ENCODE measurements around the gene GRIK2. TPM values are rescaled to one million over a fixed set of nuclear protein-coding genes. Genes with fewer than 3 reads are reported as not detected.
"Not testable (repeated sequence)": the region's sequence is repeated elsewhere in the genome, so short reads cannot be mapped to it uniquely, and the experiment has no call there.

The GRIK2 gene
- total RNA-seq, 2 donors from 2014 or later: not detected

- Mint-ChIP-seq H3K36me3 (ENCODE audit: insufficient read depth in 2 of 2) (no peaks in the 10 kb centered on the region), H3K27me3 (ENCODE audit: low read depth) (no peaks in the 10 kb centered on the region), H3K9me3 (peaks cover 3 to 4% of the 10 kb centered on the region in 2 donors), H3K4me3 (no peak overlapping the region), H3K27ac (no peak overlapping the region), H3K4me1 (ENCODE audit: low read depth) (no peaks in the 10 kb centered on the region)
- ATAC-seq (replicated peaks in 1 of 2): no peak
- no peak for DNase-seq
Observed at GRCh38 chr6:102051001-102051400, 657.5 kb downstream of the GRIK2 start.

GRCh38 chr6:102051720-102052119, 658.2 kb downstream of the GRIK2 start:
- H3K9me3 Mint-ChIP-seq: peaks cover 3 to 4% of the 10 kb centered on the region in 2 donors
- H3K4me1 Mint-ChIP-seq (ENCODE audit: low read depth): no peaks in the 10 kb centered on the region
- no peak for ATAC-seq (replicated peaks in 1 of 2)
- H3K36me3 Mint-ChIP-seq (ENCODE audit: insufficient read depth in 2 of 2): no peaks in the 10 kb centered on the region
- H3K4me3 Mint-ChIP-seq: no peak overlapping the region
- DNase-seq: no peak
- H3K27me3 Mint-ChIP-seq (ENCODE audit: low read depth): no peaks in the 10 kb centered on the region
- no peak overlapping the region for H3K27ac Mint-ChIP-seq

- H3K9me3 Mint-ChIP-seq: no peaks in the 10 kb centered on the region
- H3K4me1 Mint-ChIP-seq (ENCODE audit: low read depth): no peaks in the 10 kb centered on the region
- no peak overlapping the region for H3K4me3 Mint-ChIP-seq
- no peaks in the 10 kb centered on the region for H3K27me3 Mint-ChIP-seq (ENCODE audit: low read depth)
- DNase-seq: no peak
- H3K36me3 Mint-ChIP-seq (ENCODE audit: insufficient read depth in 2 of 2): no peaks in the 10 kb centered on the region
- H3K27ac Mint-ChIP-seq: no peak overlapping the region
- no peak for ATAC-seq (replicated peaks in 1 of 2)
Observed at GRCh38 chr6:102064142-102064541, 670.6 kb downstream of the GRIK2 start.

DNA sequence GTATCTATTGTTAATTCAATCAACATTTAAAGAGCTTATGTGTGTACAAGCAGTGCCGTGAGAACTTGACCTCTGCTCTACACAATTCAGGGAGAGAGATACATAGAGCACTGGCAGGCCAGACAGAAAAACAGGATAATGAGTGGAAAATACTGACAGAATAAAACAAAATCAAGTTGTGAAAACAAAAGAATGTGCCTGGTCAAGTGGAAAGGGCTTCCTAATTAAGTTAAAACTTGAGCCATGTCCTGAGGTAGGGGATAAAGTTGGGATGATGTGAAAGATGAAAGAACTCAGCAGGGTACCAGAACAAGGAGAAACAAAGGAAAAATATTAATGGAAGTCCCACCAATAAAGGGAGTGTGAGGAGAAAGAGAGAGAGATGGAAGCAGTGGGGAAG, 672.8 kb downstream of the GRIK2 start:
- no peaks in the 10 kb centered on the region for H3K9me3 Mint-ChIP-seq
- no peaks in the 10 kb centered on the region for H3K27me3 Mint-ChIP-seq (ENCODE audit: low read depth)
- H3K27ac Mint-ChIP-seq: no peak overlapping the region
- H3K36me3 Mint-ChIP-seq (ENCODE audit: insufficient read depth in 2 of 2): no peaks in the 10 kb centered on the region
- no peak for DNase-seq
- H3K4me3 Mint-ChIP-seq: no peak overlapping the region
- ATAC-seq (replicated peaks in 1 of 2): no peak
- no peaks in the 10 kb centered on the region for H3K4me1 Mint-ChIP-seq (ENCODE audit: low read depth)

DNA sequence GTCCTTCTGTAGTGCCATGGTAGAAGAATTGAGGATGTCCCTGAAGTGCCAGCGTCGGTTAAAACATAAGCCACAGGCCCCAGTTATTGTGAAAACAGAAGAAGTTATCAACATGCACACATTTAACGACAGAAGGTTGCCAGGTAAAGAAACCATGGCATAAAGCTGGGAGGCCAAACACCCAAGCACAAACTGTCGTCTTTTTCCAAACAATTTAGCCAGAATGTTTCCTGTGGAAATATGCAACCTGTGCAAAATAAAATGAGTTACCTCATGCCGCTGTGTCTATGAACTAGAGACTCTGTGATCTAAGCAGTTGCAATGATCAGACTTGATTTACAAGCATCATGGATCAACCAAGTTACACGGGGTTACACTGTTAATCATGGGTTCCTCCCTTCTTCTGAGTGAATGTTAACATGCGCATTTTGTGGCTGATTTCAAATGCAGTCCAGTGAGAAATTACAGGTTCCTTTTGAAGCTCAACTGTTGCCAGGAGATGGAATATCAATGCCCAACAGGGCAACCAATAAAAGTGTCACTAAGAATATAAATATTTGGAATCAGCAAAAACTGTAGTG, 674.9 kb downstream of the GRIK2 start:
- Mint-ChIP-seq H3K4me1 (ENCODE audit: low read depth) (no peaks in the 10 kb centered on the region), H3K9me3 (peaks cover 0 to 3% of the 10 kb centered on the region in 2 donors), H3K36me3 (ENCODE audit: insufficient read depth in 2 of 2) (no peaks in the 10 kb centered on the region), H3K4me3 (no peak overlapping the region), H3K27ac (no peak overlapping the region), H3K27me3 (ENCODE audit: low read depth) (no peaks in the 10 kb centered on the region)
- ATAC-seq (replicated peaks in 1 of 2): no peak
- no peak for DNase-seq

- peaks cover 6 to 12% of the 10 kb centered on the region in 2 donors for H3K9me3 Mint-ChIP-seq
- H3K4me1 Mint-ChIP-seq (ENCODE audit: low read depth): no peaks in the 10 kb centered on the region
Observed at GRCh38 chr6:102075539-102075938, 682.0 kb downstream of the GRIK2 start.

GRCh38 chr6:102085257-102085656, 691.7 kb downstream of the GRIK2 start:
- Mint-ChIP-seq H3K4me3 (no peak overlapping the region), H3K27ac (no peak overlapping the region), H3K36me3 (ENCODE audit: insufficient read depth in 2 of 2) (no peaks in the 10 kb centered on the region), H3K4me1 (ENCODE audit: low read depth) (no peaks in the 10 kb centered on the region), H3K27me3 (ENCODE audit: low read depth) (no peaks in the 10 kb centered on the region), H3K9me3 (peaks cover 1 to 4% of the 10 kb centered on the region in 2 donors)
- DNase-seq: no peak
- no peak for ATAC-seq (replicated peaks in 1 of 2)

More at GRCh38 chr6:102075539-102075938, 682.0 kb downstream of the GRIK2 start:
- Mint-ChIP-seq H3K27me3 (ENCODE audit: low read depth) (no peaks in the 10 kb centered on the region), H3K4me3 (no peak overlapping the region), H3K36me3 (ENCODE audit: insufficient read depth in 2 of 2) (no peaks in the 10 kb centered on the region), H3K27ac (no peak overlapping the region)
- no peak for DNase-seq
- no peak for ATAC-seq (replicated peaks in 1 of 2)

DNA sequence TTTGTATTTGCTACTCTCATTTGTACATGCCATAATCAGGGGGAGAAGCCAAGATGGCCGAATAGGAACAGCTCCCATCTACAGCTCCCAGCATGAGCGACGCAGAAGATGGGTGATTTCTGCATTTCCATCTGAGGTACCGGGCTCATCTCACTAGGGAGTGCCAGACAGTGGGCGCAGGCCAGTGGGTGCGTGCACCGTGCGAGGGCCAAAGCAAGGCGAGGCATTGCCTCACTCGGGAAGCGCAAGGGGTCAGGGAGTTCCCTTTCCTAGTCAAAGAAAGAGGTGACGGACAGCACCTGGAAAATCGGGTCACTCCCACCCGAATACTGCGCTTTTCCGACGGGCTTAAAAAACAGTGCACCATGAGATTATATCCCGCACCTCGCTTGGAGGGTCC, 694.7 kb downstream of the GRIK2 start:
- not testable (repeated sequence) for H3K4me1 Mint-ChIP-seq (ENCODE audit: low read depth); H3K36me3 Mint-ChIP-seq (ENCODE audit: insufficient read depth in 2 of 2); H3K27ac Mint-ChIP-seq; H3K9me3 Mint-ChIP-seq; ATAC-seq (replicated peaks in 1 of 2); H3K4me3 Mint-ChIP-seq; H3K27me3 Mint-ChIP-seq (ENCODE audit: low read depth); DNase-seq

DNA sequence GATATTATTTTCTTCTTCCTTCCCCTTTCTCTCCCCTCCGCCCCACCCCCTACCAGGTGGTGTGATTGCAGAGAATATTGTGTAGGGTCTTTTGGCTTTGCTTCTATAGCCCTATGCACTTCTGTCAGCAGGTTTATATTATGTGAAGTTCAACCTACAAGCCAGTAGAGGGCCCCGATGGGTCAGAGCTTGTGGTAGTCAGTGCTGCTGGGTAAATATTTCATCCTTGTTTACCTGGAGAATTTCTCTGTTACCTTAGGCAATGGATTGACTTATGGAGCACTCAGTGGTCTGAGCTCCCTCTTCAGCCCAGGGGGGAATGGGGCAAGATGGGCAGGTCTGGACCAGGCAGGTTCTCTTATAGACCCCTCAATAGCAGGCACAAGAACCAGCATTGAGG, 720.9 kb downstream of the GRIK2 start:
- no peaks in the 10 kb centered on the region for H3K36me3 Mint-ChIP-seq (ENCODE audit: insufficient read depth in 2 of 2)

GRCh38 chr6:102115911-102116310, 722.4 kb downstream of the GRIK2 start:
- H3K27ac Mint-ChIP-seq: no peak overlapping the region
- no peak for DNase-seq
- H3K4me1 Mint-ChIP-seq (ENCODE audit: low read depth): no peaks in the 10 kb centered on the region
- no peaks in the 10 kb centered on the region for H3K27me3 Mint-ChIP-seq (ENCODE audit: low read depth)
- no peak for ATAC-seq (replicated peaks in 1 of 2)
- peaks cover 4 to 8% of the 10 kb centered on the region in 2 donors for H3K9me3 Mint-ChIP-seq
- no peaks in the 10 kb centered on the region for H3K36me3 Mint-ChIP-seq (ENCODE audit: insufficient read depth in 2 of 2)
- H3K4me3 Mint-ChIP-seq: no peak overlapping the region

More for the DNA sequence above, 720.9 kb downstream of the GRIK2 start:
- Mint-ChIP-seq H3K27me3 (ENCODE audit: low read depth) (no peaks in the 10 kb centered on the region), H3K4me3 (no peak overlapping the region), H3K4me1 (ENCODE audit: low read depth) (no peaks in the 10 kb centered on the region), H3K9me3 (peaks cover 5 to 7% of the 10 kb centered on the region in 2 donors), H3K27ac (no peak overlapping the region)
- no peak for ATAC-seq (replicated peaks in 1 of 2)
- no peak for DNase-seq

GRCh38 chr6:102118034-102118433, 724.5 kb downstream of the GRIK2 start:
- DNase-seq (no peak), ATAC-seq (replicated peaks in 1 of 2) (no peak)
- no peaks in the 10 kb centered on the region for H3K27me3 Mint-ChIP-seq (ENCODE audit: low read depth)
- H3K4me1 Mint-ChIP-seq (ENCODE audit: low read depth): no peaks in the 10 kb centered on the region
- peaks cover 8 to 10% of the 10 kb centered on the region in 2 donors for H3K9me3 Mint-ChIP-seq
- no peak overlapping the region for H3K4me3 Mint-ChIP-seq
- no peak overlapping the region for H3K27ac Mint-ChIP-seq
- no peaks in the 10 kb centered on the region for H3K36me3 Mint-ChIP-seq (ENCODE audit: insufficient read depth in 2 of 2)

Measured in activated T-cell treated with anti-CD3 and anti-CD28 coated beads, Interleukin-2, amount 50 U/mL, for 72 hours (primary cell).